Middle frontal gyrus (tissue), 1 donor: ENCODE results near the gene CRYBB3.
A peak's percentile ranks its signal among the peaks of the same experiment; 100 is the strongest.
"Not testable (repeated sequence)": the region's sequence is repeated elsewhere in the genome, so short reads cannot be mapped to it uniquely, and the experiment has no call there.

ENCODE experiments used
- DNase-seq: peaks from one replicate; pipeline ENCODE4 v3.0.0-alpha.2; 2015; ENCODE audit warnings: low spot score; ENCODE audit errors: extremely low spot score

Gene CRYBB3

DNA sequence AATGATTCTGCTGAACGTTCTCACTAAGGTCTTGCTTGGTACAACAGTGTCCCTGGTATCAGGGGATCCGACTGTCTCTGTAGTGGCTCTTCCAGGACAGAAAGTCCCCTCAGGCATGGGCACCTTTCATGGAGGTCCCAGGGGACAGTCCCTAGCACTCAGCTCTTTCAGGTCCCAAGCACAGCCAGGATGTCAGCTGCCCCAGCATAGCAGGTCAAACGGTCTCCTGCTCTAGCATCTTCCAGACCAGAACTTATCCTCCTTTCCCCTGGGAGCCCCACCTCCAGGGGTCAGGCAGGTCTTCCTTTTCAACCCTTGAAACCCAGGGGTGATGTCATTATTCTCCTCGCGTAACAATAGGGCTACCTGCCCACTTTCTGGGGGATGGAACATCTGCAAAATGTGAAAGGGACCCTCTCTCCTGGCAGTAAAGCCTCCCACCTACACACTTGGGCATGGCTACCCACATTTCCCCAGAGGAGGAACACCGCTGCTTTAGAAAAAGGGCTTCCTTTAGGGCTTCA is 24.7 kb upstream of the CRYBB3 start:
- DNase-seq, result no peak

DNA sequence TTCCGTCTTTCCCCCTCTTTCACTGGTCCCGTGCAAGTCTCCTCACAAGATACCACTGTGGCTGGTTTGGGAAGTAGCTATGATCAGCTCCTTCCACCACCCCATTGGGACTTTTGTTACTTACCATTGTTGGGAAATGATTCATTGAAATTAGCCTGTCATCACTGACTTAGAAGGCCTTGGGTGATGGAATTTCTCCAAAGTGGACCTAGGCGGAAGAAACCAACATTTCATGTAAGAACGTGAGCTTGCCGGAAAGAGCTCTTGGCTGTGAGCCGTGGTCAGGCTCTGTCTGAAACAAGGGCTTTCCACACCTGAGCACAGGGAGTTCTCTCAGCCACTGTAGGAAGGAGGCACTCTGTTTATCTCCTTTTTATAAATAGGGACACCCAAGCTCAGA is 23.5 kb upstream of the CRYBB3 start:
- DNase-seq, result no peak

DNA sequence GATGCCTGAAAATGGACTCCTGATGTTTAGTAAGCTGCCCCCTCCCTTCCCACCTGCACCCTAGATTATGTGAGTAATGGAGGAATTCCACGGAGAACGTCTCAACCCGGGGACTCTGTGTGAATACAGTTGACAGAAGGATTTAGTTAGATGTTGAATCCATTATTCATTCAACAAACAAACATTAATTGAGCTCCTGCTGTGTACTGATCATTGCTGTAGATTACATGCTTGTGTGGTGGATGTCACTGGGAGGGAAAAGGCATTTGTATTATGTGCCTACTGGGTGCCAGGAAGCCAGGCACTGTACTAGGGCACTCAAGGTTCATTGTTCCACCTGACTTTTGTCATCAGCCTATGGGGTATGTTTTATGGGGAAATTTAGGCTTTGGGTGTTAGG is 22.9 kb upstream of the CRYBB3 start:
- no peak for DNase-seq

DNA sequence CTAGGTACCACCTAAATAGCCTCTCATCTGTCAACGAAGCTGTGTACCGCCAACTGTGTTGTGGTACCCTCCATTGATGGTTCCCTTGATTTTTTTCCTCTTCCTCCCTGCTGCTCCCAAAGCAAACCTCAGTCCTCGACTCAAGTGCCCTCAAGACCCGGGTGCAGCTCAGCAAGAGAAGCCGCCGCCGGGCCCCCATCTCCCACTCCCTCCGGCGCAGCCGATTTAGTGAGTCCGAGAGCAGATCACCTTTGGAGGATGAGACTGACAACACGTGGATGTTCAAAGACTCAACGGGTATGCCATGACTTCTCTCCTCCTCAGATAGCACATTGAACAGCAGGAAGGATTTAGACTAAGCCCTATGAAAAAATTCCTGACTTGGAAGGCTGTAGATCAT is 22.4 kb upstream of the CRYBB3 start:
- no peak for DNase-seq

DNA sequence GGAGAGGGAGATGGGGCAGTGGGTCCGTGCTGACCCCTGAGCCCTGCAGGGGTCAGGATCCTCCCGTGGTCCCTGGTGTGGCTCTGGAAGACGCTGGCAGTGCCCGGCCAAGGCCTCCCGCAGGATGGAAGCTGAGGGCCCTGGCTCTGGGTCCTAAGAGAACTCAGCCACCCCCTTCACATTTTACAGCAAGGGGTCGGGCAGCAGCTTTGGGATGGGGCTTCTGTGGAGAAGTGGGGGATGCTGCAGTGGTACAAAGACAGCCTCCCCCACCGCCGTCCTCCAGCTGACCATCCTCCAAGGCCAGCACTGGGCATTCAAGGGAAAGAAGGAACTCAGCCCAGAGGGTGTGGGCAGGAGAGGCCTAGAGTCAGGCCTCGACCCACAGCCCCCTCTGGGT is 21.8 kb upstream of the CRYBB3 start:
- DNase-seq, result no peak

DNA sequence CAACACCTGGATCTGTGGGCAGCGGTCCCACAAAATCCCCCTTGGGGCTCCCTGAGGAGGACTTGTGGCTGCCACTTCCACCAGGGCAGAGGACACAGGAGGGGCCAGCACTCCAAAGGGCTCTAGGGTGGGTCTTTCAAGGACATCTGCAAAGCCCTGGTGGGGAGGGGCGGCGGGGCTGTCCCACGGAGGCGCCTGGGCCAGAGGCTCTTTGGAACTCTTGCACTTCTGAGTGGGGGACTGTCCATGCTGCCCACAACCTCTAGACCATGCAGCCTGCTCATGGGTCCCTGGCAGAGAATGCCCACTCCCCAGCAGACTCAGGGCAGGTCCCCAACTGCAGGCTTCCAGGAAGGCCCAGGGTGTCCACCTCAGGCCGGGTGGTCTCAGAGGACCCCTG is 21.3 kb upstream of the CRYBB3 start:
- DNase-seq, result not testable (repeated sequence)

DNA sequence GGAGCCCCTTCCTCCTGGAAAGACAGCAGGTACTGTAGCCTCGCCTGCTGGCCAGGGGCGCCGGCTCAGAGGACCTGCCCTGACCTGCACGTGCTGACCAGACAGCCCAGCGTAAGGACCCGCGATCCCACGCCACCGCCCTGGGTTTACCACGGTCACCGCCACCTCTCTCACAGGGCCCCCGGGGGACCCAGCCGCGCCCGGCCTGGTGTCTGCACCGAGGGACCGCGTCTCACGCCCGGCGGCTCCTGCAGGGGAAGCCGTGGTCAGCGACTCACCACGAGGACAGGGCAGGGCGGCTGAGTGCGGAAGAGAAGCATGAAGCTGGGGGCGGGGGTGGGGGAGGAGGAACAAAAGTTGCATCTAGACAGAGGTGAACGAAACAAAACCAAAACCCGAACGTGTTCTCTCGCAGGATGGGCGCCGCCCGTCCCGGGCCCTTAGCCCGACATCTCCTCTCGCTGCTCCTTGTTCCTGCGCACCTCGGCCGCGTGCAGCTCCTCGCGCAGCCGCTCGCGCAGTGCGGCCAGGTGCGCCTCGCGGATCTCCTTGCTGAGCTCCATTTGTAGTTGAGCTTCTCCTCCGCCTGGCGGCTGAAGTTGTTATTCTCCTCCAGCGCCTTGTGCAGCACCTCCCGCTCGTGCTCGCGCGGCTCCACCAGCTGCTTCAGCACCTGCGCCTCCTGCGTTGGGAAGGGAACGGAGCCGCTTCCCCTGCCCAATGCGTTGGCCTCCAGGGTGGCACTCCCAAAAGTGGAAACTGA is 20.6 kb upstream of the CRYBB3 start:
- not testable (repeated sequence) for DNase-seq

DNA sequence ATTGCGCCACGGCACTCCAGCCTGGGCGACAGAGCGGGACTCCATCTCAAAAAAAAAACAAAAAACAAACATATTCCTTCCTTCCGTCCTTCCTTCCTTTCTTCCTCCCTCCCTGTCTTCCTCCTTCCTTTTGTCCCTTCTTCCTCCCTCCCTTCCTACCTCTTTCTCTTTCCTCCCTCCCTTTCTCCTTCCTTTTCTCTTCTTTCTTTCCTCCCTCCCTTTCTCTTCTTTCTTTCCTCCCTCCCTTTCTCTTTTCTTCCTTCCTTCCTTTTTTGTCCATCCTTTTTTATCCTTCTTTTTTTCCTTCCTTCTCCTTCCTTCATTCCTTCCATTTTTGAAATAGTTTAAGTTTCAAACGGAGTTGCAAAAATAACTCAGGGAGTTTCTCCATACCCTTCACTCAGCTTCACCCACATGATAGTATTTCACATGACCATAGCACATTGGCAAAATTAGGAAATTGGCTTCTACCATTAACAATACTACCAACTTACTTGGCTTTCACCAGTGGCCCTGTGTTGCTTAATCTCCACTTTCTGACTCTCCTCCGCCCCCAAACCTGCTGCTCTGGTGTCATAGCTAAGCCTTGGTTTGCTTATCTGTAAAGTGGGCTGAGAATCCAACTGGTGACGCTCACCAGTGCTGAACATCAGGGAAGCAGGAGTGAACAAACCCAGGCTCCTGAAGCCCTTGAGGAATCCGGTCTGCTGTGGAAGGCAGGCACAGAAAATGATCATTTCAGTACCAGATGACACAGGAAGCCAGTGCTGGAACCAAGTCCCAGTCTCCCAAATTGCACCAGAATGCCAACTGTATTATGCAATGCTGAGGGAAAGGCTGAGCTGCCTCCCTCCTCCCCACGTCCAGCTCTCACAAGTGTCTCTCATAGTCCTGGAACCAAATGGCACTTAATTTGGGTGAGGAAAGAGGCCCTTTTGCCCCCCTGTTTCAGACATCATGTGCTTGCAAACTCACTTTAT is 17.2 kb upstream of the CRYBB3 start:
- no peak for DNase-seq

DNA sequence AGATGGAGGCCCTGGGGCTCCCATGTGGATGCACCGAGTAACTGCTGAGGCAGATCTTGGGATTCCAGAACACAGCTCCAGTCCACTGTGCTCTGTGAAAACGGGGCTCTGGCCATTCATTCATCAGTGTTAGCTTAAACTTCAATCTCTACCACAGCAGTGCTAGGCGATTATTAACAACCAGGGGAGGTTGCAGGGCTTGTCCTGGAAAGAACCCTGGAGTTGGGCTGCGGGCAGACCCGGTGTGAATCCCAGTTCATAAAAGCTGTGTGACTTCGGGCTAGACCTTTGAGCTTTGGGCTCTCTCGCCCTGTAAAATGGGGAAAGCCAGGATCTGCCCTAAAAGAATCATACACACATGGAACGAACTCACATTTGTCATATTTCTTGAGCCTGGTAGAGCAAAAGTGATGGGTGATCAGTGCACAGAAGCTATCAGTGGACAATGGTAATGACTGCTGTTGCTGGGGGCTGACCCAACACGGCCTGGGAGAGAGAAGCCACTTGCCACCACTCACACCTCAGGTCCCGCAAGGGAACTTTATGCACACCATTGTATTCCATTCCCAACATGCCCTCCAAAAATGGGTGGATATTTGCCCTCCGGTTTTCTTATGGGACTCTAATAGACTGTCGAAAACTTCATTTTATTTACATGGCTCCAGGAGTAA is 15.6 kb upstream of the CRYBB3 start:
- no peak for DNase-seq

DNA sequence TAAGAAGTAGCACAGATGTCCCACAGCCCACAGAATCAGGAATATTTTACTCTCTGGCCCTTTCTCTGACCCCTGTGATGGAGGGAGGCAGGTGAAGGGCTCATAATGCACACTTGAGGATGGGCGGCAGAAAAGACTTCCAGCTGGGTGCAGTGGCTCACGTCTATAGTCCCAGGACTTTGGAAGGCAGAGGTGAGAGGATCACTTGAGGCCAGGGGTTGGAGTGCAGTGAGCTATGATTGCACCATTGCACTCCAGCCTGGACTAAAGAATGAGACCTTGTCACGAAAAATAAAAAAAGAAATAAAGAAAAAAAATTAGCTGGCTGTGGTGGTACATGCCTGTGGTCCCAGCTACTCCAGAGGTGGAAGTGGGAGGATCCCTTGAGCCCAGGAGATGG is 13.5 kb upstream of the CRYBB3 start:
- no peak for DNase-seq

DNA sequence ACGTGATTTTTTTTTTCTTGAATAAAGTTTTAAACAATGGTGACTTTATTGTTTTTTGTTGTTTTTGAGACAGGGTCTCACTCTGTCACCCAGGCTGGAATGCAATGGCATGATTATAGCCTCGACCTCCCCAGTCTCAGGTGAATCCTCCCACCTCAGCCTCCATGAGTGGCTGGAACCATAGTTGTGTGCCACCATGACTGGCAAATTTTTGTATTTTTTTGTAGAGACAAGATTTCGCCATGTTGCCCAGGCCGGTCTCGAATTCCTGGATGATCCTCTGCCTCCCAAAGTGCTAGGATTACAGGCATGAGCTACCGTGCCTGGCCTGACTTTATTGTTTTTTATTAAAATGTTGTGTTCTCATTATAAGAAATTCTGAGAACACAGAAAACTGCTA is 12.2 kb upstream of the CRYBB3 start:
- no peak for DNase-seq

DNA sequence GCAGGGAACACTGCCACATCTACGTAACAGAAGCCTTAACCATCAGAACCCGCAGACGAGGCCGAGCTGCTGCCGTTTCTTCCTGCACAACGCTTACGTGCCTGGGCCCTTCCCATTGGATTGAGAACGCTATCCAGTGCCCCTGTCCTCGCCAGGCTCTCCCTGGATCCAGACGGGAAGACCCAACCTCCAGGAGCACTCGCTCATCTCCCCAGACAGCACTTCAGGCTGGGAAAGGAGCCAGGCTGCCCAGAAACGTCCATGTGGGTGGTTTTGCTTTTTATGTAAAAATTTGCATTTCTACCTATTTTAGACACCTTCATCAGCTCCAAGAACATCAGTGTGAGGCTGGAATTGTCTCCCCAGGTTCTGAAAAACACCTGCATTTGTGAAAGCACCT is 7.3 kb upstream of the CRYBB3 start:
- no peak for DNase-seq

DNA sequence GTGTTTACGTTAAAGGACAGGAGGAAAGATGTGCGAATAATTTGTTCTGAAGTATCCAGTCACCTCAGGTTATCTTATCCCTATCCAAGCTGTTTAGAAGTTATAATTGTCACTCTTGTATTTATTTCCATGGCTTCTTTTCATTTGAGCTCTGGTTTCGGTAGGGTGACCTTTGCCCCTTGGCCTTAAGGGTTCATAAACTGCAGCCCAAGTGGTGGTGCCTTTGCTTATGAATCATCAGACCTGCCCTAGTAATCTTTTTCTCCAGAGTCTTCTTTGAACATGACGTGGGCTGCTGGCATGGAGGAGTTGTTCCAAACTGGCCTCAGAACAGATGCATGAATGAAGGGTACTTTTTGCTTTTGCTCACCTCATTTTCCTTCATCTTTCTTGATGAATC is 6.5 kb upstream of the CRYBB3 start:
- DNase-seq, result no peak

DNA sequence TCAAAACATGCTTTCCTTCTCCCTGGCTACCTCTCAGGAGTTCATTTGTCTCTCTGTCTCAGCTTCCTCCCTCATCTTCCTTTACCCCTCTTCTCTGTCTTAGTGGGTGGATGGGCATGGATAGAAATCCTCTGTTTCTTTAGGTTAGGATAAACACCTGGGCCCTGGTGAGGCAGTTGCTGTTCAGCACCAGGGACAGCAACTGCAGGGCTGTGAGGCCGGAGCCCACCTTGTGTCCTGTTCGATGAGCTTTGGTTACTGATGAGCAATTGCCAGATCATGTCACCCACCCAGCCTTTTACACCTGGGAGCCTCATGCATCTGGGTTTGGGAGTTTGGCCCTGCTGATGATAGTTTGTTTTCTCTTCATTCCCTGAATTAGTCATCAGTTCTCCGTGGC is 6.1 kb upstream of the CRYBB3 start:
- no peak for DNase-seq

DNA sequence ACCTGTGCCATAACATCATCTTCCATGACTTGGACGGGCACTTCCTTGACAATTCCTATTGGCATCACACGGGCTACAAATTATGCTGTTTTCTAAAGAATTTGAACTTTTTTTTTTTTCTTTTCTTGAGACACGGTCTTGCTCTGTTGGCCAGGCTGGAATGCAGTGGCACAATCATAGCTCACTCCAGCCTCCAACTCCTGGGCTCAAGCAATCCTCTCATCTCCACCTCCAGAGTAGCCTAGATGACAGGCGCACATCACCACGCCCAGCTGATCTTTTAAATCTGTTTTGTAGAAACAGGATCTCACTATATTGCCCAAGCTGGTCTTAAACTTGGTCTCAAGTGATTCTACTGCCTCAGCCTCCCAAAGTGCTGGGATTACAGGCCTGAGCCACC is 3.3 kb upstream of the CRYBB3 start:
- no peak for DNase-seq

DNA sequence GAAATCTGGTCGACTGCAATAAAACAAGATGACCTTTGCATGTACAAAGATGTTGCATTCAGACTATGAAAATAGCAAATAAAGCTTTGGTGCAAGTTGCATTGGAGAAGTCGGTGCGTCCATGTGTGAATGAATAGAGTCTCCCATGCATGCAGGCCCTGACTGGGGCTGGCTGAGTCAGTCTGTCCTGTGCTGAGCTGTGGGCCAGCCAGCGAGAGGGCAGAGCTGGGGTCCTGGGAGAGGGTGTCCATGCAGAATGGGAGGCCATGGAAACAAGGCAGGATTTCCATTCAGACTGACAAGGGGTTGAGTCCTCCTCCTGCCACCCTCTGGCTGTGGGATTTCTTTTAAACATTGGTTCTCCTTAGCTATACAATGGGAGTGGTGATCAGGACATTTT is 2.3 kb upstream of the CRYBB3 start:
- DNase-seq, result no peak

DNA sequence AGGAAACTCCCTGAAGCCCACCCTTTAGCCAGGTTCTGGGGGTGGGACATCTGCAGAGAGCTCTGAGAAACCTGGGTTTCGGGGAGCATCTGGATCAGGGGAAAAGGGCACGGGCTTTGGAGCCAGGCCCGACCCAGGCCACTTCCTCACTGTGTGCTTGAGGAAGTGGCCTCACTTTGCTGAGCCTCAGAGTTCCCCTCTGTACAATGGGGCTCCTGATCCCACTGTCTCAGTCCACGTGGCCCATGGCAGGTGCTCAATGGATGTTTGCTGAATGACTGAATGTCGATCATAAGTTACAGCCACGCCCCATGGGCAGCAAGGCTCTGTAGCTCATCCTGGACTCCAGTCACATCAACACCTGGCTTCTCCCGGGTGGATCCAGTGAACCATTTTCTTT is 1.3 kb downstream of the CRYBB3 start:
- DNase-seq, result no peak

DNA sequence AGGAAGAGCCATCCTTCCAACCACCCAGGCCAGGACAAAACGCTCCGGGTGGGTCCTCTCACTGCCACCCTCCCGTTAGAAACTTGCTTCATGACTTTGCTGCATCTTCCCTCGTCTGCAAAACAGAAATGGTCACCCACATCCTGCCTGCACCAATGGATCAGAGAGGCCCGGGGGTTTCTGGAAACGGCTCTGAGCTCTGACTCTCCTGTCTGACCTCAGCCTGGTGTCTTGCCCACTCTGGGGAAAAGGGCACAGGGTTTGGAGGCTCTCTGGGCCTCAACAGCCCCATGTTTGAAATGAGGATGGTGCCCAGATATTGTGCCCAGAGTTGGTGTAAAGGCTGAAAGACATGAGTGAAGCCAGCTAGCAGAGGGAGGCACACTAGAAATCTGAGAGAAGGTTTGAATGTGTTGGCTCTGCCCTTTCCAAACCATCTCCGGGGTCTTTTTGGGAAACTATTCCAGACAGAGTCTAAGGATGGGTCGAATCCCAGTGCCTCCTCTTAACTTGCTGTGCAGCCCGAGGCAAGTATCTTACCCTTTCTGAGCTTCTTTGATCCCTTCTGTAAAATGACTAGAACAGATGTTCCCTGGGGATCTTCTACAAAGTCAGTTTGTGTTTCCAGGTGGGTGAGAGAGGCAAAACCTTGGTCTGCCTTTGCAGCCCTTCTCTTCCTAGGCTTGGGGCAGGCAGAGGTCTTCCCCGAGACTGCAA is 2.1 kb downstream of the CRYBB3 start:
- no peak for DNase-seq

DNA sequence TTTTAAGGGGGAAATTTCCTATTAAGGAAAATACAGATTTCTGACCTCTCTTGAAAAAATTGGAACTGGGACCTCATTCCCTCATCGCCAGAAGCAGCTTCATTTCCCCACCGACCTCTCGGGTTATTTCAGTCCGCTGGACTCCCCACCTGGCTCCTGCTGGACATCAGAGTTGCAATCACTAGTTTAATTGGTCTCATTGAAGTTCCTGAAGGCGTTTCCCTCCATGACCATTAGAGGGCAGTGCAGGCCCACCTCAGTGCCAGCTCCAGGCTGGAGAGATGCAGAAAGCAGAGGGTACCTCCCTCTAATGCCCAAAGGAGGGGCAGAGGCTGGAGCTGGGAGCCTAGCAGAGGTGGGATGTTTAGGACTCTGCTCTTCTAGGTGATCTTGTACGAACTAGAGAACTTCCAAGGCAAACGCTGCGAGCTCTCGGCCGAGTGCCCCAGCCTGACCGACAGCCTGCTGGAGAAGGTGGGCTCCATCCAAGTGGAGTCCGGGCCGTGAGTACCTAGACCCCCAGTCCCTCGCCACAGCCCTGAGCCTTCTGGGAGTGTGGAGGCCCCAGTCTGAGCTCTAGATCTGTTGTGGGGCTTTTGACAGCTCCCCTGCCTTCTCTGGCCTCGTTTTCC is 2.7 kb downstream of the CRYBB3 start:
- peak; percentile 33 for DNase-seq

DNA sequence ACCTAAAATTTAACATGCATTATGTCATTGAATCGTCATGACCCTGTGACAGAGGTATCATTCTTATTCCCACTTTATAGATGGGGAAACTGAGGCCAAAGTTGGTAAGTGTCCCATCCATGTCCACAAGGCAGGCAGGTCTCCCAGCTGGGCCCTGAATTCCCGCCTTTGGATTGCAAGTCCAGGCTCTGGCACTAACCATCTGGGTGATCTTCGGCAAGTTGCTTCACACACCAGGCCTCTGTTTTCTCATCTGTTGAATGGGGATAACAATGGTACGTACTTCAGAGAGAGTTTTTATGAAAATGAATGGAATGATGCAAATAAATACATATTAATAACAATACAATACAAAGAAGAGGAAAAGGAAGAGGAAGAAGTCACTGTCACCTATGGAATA is 3.4 kb downstream of the CRYBB3 start:
- no peak for DNase-seq

DNA sequence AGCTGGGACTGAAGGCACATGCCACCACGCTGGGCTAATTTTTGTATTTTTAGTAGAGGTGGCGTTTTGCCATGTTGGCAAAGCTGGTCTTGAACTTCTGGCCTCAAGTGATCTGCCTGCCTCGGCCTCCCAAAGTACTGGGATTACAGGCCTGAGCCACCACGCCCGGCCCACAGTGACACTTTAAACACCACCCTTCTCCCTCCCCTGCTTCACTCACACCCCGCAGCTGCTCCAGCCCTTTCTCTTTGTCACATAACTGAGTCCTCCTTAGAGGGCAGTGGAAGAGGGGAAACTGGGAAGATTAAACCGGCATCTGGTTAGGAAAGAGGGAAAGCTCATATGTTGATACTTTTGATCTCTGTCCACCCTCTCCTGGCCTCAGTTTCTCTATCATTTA is 4.9 kb downstream of the CRYBB3 start:
- DNase-seq, result not testable (repeated sequence)
